ENCODE data around the gene LITAFD. TPM values are rescaled to one million over a fixed set of nuclear protein-coding genes. Genes with fewer than 3 reads are reported as not detected.

The LITAFD gene
- total RNA-seq, 1 experiment from 2014 or later, result not detected

GRCh38 chr16:8847623-8848022 lies 34.5 kb upstream of the LITAFD start (continued):
- TF ChIP-seq JUND (IDR thresholded peaks at IDR 0.05) (no peak), SIN3A (IDR thresholded peaks at IDR 0.05; ENCODE audit: low read depth) (no peak), ZNF274 (IDR thresholded peaks at IDR 0.05; ENCODE audit: low read depth, low read length) (no peak), TCF7L2 (IDR thresholded peaks at IDR 0.05; ENCODE audit: borderline replicate concordance, extremely low read depth, insufficient read depth, insufficient read length) (no peak)
- TF ChIP-seq, protein P1, sequence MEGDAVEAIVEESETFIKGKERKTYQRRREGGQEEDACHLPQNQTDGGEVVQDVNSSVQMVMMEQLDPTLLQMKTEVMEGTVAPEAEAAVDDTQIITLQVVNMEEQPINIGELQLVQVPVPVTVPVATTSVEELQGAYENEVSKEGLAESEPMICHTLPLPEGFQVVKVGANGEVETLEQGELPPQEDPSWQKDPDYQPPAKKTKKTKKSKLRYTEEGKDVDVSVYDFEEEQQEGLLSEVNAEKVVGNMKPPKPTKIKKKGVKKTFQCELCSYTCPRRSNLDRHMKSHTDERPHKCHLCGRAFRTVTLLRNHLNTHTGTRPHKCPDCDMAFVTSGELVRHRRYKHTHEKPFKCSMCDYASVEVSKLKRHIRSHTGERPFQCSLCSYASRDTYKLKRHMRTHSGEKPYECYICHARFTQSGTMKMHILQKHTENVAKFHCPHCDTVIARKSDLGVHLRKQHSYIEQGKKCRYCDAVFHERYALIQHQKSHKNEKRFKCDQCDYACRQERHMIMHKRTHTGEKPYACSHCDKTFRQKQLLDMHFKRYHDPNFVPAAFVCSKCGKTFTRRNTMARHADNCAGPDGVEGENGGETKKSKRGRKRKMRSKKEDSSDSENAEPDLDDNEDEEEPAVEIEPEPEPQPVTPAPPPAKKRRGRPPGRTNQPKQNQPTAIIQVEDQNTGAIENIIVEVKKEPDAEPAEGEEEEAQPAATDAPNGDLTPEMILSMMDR (IDR thresholded peaks at IDR 0.05 in 2 of 3, conservative IDR thresholded peaks at IDR 0.05 in 1 of 3; ENCODE audit: borderline replicate concordance in 1 of 3, insufficient read depth in 1 of 3, low read depth in 2 of 3, low read length in 2 of 3), result no peak

DNA sequence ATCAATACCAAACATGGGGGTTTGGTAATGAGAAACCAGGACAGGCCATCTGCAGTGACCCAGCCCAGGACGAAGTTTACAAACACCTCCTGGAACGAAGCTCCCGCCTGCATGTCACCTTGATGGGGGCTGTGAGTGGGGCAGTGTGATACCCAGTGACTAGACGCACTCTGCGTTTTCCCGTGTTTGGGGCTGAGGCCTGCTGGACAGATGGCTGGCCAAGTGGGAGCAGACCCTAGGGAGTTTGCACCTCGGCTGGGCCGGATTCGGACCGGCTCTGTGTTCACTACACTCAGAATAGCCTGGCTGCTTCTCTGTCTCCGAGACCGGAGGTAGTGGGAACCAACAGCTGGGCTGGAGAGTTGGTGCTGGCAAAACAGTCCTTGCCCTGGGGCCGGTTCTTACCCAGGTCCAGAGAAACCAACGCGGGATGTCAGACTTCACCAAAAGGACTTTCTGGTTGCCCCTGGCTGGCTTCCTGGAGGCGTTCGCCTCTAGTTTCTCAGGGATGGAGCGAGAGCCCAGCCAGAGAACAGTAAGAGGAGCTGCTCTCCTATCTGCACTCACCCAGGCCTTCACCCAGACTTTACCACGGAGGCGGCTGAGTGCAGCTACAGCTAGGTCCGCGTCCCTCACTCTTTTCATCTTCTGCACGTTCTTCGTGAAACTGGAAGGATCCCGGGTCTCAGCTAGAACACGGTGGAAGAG lies 33.8 kb upstream of the LITAFD start:
- H3K79me2 ChIP-seq (ENCODE audit: insufficient read depth, low read length), result peaks cover 30% of the 10 kb centered on the region
- ATAC-seq (no peak), DNase-seq (ENCODE audit: low read depth, low spot score) (no peak)
- no peaks in the 10 kb centered on the region for H4K20me1 ChIP-seq (ENCODE audit: insufficient read depth)
- TSS peak; percentile 8 for BruUV-seq (replicated peaks)
- H3K9me2 ChIP-seq (ENCODE audit: insufficient read depth), result no peaks in the 10 kb centered on the region
- no peak overlapping the region for H3K4me2 ChIP-seq (ENCODE audit: low read length)
- H3K9ac ChIP-seq (ENCODE audit: low read length), result no peak overlapping the region
- no peak overlapping the region for H2AFZ ChIP-seq (ENCODE audit: low read depth, low read length, poor library complexity, severe bottlenecking)
- ChIA-PET RAD21 (ENCODE audit: low non-redundant PET in 1 of 2, low total read pairs in 2 of 2, uncharacterized antibody in 2 of 2, unreplicated experiment in 2 of 2) (no interaction called here), CTCF (no interaction called here), POLR2A (no interaction called here)
- peaks cover 14 to 35% of the 10 kb centered on the region in 2 experiments; a peak in 3 of 4 replicates for H3K36me3 ChIP-seq (ENCODE audit: control insufficient read depth in 1 of 2, insufficient read depth in 2 of 2, low read length in 2 of 2)
- no peak for TF ChIP-seq ZFX (IDR thresholded peaks at IDR 0.05)
- TF ChIP-seq SP1 (IDR thresholded peaks at IDR 0.05; ENCODE audit: low read depth), result no peak
- no peak for TF ChIP-seq POLR2AphosphoS5 (IDR thresholded peaks at IDR 0.05; ENCODE audit: low read depth, low read length)
- no peak for TF ChIP-seq ZBTB33 (IDR thresholded peaks at IDR 0.05; ENCODE audit: extremely low read depth, insufficient replicate concordance, low read length)
- no peak for TF ChIP-seq ATF3 (IDR thresholded peaks at IDR 0.05)
- TF ChIP-seq ELF1 (IDR thresholded peaks at IDR 0.05; ENCODE audit: borderline replicate concordance, low read depth), result no peak
- no peak for TF ChIP-seq TCF7L2 (IDR thresholded peaks at IDR 0.05; ENCODE audit: borderline replicate concordance, extremely low read depth, insufficient read depth, insufficient read length)
- no peak for TF ChIP-seq EZH2phosphoT487 (IDR thresholded peaks at IDR 0.05; ENCODE audit: borderline replicate concordance)
- TF ChIP-seq, protein P2, sequence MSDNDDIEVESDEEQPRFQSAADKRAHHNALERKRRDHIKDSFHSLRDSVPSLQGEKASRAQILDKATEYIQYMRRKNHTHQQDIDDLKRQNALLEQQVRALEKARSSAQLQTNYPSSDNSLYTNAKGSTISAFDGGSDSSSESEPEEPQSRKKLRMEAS (IDR thresholded peaks at IDR 0.05), result no peak
- no peak for TF ChIP-seq POLR2A (IDR thresholded peaks at IDR 0.05; ENCODE audit: borderline replicate concordance, extremely low read depth, insufficient read depth, insufficient read length)
- no peak for TF ChIP-seq ZNF274 (IDR thresholded peaks at IDR 0.05; ENCODE audit: low read depth, low read length)
- TF ChIP-seq EGR1 (IDR thresholded peaks at IDR 0.05; ENCODE audit: low read depth), result no peak
- no peaks in the 10 kb centered on the region for H3K27me3 ChIP-seq (ENCODE audit: insufficient read depth, low read length)
- no peaks in the 10 kb centered on the region for H3K9me3 ChIP-seq (ENCODE audit: control insufficient read depth in 1 of 2, insufficient read depth in 1 of 2, low read depth in 1 of 2, low read length in 2 of 2)
- H3K4me1 ChIP-seq (ENCODE audit: control insufficient read depth in 1 of 2, insufficient read depth in 2 of 2, low read length in 2 of 2), result no peaks in the 10 kb centered on the region; a peak in 1 of 4 replicates
- intact Hi-C loops (cut with micrococcal nuclease), result no loop called here
- no peak overlapping the region for H3K4me3 ChIP-seq (replicated peaks in 1 of 2; ENCODE audit: low read depth in 1 of 2, low read length in 2 of 2)
- H3K27ac ChIP-seq (ENCODE audit: low read depth, low read length), result no peak overlapping the region
